CD4-positive, alpha-beta T cell (primary cell): ENCODE data around the gene FBXO38. TPM values are rescaled to one million over a fixed set of nuclear protein-coding genes. Genes with fewer than 3 reads are reported as not detected.
A peak's percentile ranks its signal among the peaks of the same experiment; 100 is the strongest.

Experiments
- ATAC-seq: fragments of 200-7000 bp; cut with Tn5 transposase; one replicate; pipeline ENCODE4 v1.10.0; 2022; ENCODE audit warnings: mild to moderate bottlenecking; ENCODE audit not compliant: poor library complexity
- CTCF ChIA-PET: fragments of 350-600 bp; sonication (Branson Sonifier 250); formaldehyde crosslinking; loops from one replicate; lab custom pipeline; 2021; ENCODE audit warnings: antibody characterized with exemption, inconsistent platforms; lab: Charles Lee
- POLR2A ChIA-PET: fragments of 350-600 bp; sonication (Branson Sonifier 250); formaldehyde crosslinking; loops from one replicate; lab custom pipeline; 2021; ENCODE audit warnings: antibody characterized with exemption, inconsistent platforms; lab: Charles Lee
- DNase-seq, 14 experiments: peaks; one replicate each; pipeline ENCODE4 v3.0.0-alpha.2; 2013 to 2020; ENCODE audit warnings: mixed read lengths in 2 of 14
- H3K27ac ChIP-seq, 2 donors: one replicate each; pipeline versions ENCODE4 v1.5.1 to v1.7.0; 2013; ENCODE audit warnings: low read length in 2 of 2, low read depth in 1 of 2, mild to moderate bottlenecking in 1 of 2
- H3K27me3 ChIP-seq, 2 experiments: 1 replicate in 1 of 2; 2 replicates in 1 of 2; pipeline versions ENCODE4 v1.6.1 to v1.7.0; 2013; ENCODE audit warnings: low read length in 2 of 2, control low read depth in 1 of 2, mild to moderate bottlenecking in 1 of 2, moderate library complexity in 1 of 2; ENCODE audit not compliant: insufficient read depth in 2 of 2, control insufficient read depth in 1 of 2
- H3K36me3 ChIP-seq: one replicate; pipeline ENCODE4 v1.6.1; 2013; ENCODE audit warnings: low read length, control low read depth; ENCODE audit not compliant: insufficient read depth
- H3K4me1 ChIP-seq: one replicate; pipeline ENCODE4 v1.6.1; 2013; ENCODE audit warnings: low read length, control low read depth; ENCODE audit not compliant: insufficient read depth
- H3K4me3 ChIP-seq: one replicate; pipeline ENCODE4 v1.5.1; 2013; ENCODE audit warnings: mild to moderate bottlenecking, low read length, moderate library complexity
- H3K9me3 ChIP-seq, 2 experiments: 1 replicate in 1 of 2; 2 replicates in 1 of 2; pipeline versions ENCODE4 v1.6.1 to v1.7.0; 2013; ENCODE audit warnings: low read length in 2 of 2, mild to moderate bottlenecking in 2 of 2, control low read depth in 1 of 2, moderate library complexity in 1 of 2; ENCODE audit not compliant: control insufficient read depth in 1 of 2, insufficient read depth in 1 of 2
- H3K27ac Mint-ChIP-seq: one replicate; pipeline ENCODE4 v1.8.0; 2020; ENCODE audit warnings: mixed read lengths
- H3K27me3 Mint-ChIP-seq: one replicate; pipeline ENCODE4 v1.8.0; 2021; ENCODE audit warnings: mixed read lengths
- H3K36me3 Mint-ChIP-seq: one replicate; pipeline ENCODE4 v1.8.0; 2021; ENCODE audit warnings: low read depth, mixed read lengths
- H3K4me1 Mint-ChIP-seq: one replicate; pipeline ENCODE4 v1.8.0; 2021; ENCODE audit warnings: low read depth, mixed read lengths
- H3K4me3 Mint-ChIP-seq: one replicate; pipeline ENCODE4 v1.8.0; 2020; ENCODE audit warnings: mild to moderate bottlenecking, mixed read lengths
- H3K9me3 Mint-ChIP-seq: one replicate; pipeline ENCODE4 v1.8.0; 2020; ENCODE audit warnings: mixed read lengths
- CTCF ChIP-seq: fragments of 200-600 bp; IDR thresholded peaks from one replicate; pipeline ENCODE4 v1.8.0; 2022; ENCODE audit warnings: antibody characterized with exemption, mild to moderate bottlenecking
- intact Hi-C, 2 experiments: fragments of 100-400 bp; cut with DNase I in 1 of 2; cut with micrococcal nuclease in 1 of 2; formaldehyde crosslinking; loops; one replicate each; pipeline versions ENCODE4 v1.15.1 to v1.9.0; 2023 to 2025; cut with DNase I, micrococcal nuclease
- total RNA-seq, 174 experiments: library from RNA in 2 of 174; stranded (reverse) in 2 of 174; gene quantifications; one replicate each; pipeline ENCODE4 v1.2.3 and lab custom pipeline; 2021 to 2026

The FBXO38 gene
- total RNA-seq, 2 experiments from 2014 or later, result 45.7 to 47.3 TPM

GRCh38 chr5:148394587-148395019 is 10.8 kb downstream of the FBXO38 start:
- Histone ChIP-seq H3K4me1 (no peaks in the 10 kb centered on the region), H3K36me3 (peaks cover 54% of the 10 kb centered on the region), H3K4me3 (no peak overlapping the region), H3K27me3 (no peaks in the 10 kb centered on the region), H3K27ac (no peak overlapping the region), H3K9me3 (no peaks in the 10 kb centered on the region)
- Mint-ChIP-seq H3K27me3 (no peaks in the 10 kb centered on the region), H3K4me3 (no peak overlapping the region), H3K27ac (peak overlapping the region; percentile 4), H3K9me3 (no peaks in the 10 kb centered on the region), H3K4me1 (peaks cover 66% of the 10 kb centered on the region), H3K36me3 (peaks cover 69% of the 10 kb centered on the region)
- no peak for TF ChIP-seq CTCF
- ChIA-PET CTCF (interaction anchor here (1.4 kb wide), 1 partner anchor 14 kb away, joined by 3 read pairs; no protein-coding TSS in a partner anchor), POLR2A (interaction anchor here (0.6 to 1.0 kb wide), 2 partner anchors 10 to 13 kb away, joined by 3 read pairs; no protein-coding TSS in a partner anchor)
- DNase-seq (no peak), ATAC-seq (no peak)
- intact Hi-C loops, result no loop called here

- ChIA-PET CTCF (no interaction called here), POLR2A (no interaction called here)
- H3K27me3 Mint-ChIP-seq, result no peaks in the 10 kb centered on the region
- no peak for TF ChIP-seq CTCF
- peaks cover 68% of the 10 kb centered on the region for H3K4me1 Mint-ChIP-seq
- peaks cover 56% of the 10 kb centered on the region for H3K36me3 ChIP-seq
- no peak overlapping the region for H3K4me3 ChIP-seq
- H3K4me1 ChIP-seq, result no peaks in the 10 kb centered on the region
- H3K9me3 Mint-ChIP-seq, result no peaks in the 10 kb centered on the region
- H3K27me3 ChIP-seq, result no peaks in the 10 kb centered on the region
- H3K27ac Mint-ChIP-seq, result peak overlapping the region; percentile 4
- H3K9me3 ChIP-seq, result no peaks in the 10 kb centered on the region
- no peak overlapping the region for H3K4me3 Mint-ChIP-seq
- DNase-seq (no peak), ATAC-seq (no peak)
- no peak overlapping the region for H3K27ac ChIP-seq
- H3K36me3 Mint-ChIP-seq, result peaks cover 74% of the 10 kb centered on the region
- intact Hi-C loops, result no loop called here
Observed at GRCh38 chr5:148395031-148395430, 11.3 kb downstream of the FBXO38 start.

- Mint-ChIP-seq H3K4me3 (no peak overlapping the region), H3K9me3 (no peaks in the 10 kb centered on the region), H3K27me3 (no peaks in the 10 kb centered on the region), H3K4me1 (peaks cover 57% of the 10 kb centered on the region), H3K36me3 (peaks cover 84% of the 10 kb centered on the region), H3K27ac (peak overlapping the region; percentile 48)
- CTCF ChIA-PET, result no interaction called here
- TF ChIP-seq CTCF, result no peak
- DNase-seq, result no peak
- no peaks in the 10 kb centered on the region for H3K4me1 ChIP-seq
- H3K36me3 ChIP-seq, result peaks cover 70% of the 10 kb centered on the region
- intact Hi-C loops, result no loop called here
- ATAC-seq, result no peak
- no peak overlapping the region for H3K4me3 ChIP-seq
- H3K9me3 ChIP-seq, result no peaks in the 10 kb centered on the region
- no peaks in the 10 kb centered on the region for H3K27me3 ChIP-seq
- POLR2A ChIA-PET, result no interaction called here
- no peak overlapping the region for H3K27ac ChIP-seq
Observed at GRCh38 chr5:148397968-148398595, 14.3 kb downstream of the FBXO38 start.
